NT2/D1 (cell line): ENCODE data around the gene CACNG5.

Experiments
- YY1 ChIP-seq: IDR thresholded peaks from 2 replicates; pipeline ENCODE4 v1.6.1; 2011; ENCODE audit not compliant: insufficient read length, insufficient read depth
- ZNF274 ChIP-seq: IDR thresholded peaks from 2 replicates; pipeline ENCODE4 v1.6.1; 2011; ENCODE audit warnings: mild to moderate bottlenecking, low read depth, low read length

GRCh38 chr17:66929591-66929990 is 94.7 kb downstream of the CACNG5 start:
- TF ChIP-seq ZNF274 (no peak), YY1 (no peak)
